Upper lobe of right lung (tissue), 1 donor: ENCODE data around the gene STX8. TPM values are rescaled to one million over a fixed set of nuclear protein-coding genes. Genes with fewer than 3 reads are reported as not detected.
"Not testable (repeated sequence)": the region's sequence is repeated elsewhere in the genome, so short reads cannot be mapped to it uniquely, and the experiment has no call there.

ENCODE experiments used
- ATAC-seq: fragments of 200-7000 bp; cut with Tn5 transposase; one replicate; pipeline ENCODE4 v1.9.1; 2020; ENCODE audit warnings: mild to moderate bottlenecking, moderate library complexity
- DNase-seq: peaks from one replicate; pipeline ENCODE4 v3.0.0-alpha.2; 2020
- H3K27ac ChIP-seq: fragments of 200-600 bp; one replicate; pipeline ENCODE4 v1.8.0; 2022
- H3K27me3 ChIP-seq: fragments of 200-600 bp; one replicate; pipeline ENCODE4 v1.8.0; 2022; ENCODE audit warnings: mild to moderate bottlenecking
- H3K36me3 ChIP-seq: fragments of 200-600 bp; one replicate; pipeline ENCODE4 v1.8.0; 2022
- H3K4me1 ChIP-seq: fragments of 200-600 bp; one replicate; pipeline ENCODE4 v1.8.0; 2022
- H3K4me3 ChIP-seq: fragments of 200-600 bp; one replicate; pipeline ENCODE4 v1.8.0; 2022; ENCODE audit warnings: mild to moderate bottlenecking
- H3K9me3 ChIP-seq: fragments of 200-600 bp; one replicate; pipeline ENCODE4 v1.8.0; 2022
- intact Hi-C: fragments of 100-400 bp; cut with DNase I; formaldehyde crosslinking; loops from one replicate; pipeline ENCODE4 v1.11.0; 2022
- total RNA-seq: library from RNA; stranded (reverse); fragmentation: NEBNext Ultra II Directional; extraction: Animal tissue kit (Norgen Biotek cat#: 25700); gene quantifications from one replicate; pipeline ENCODE4 v1.2.1, GENCODE V29; 2021
- TF ChIP-seq, protein P1 (sequence below): fragments of 200-600 bp; IDR thresholded peaks from one replicate; pipeline ENCODE4 v1.8.0; 2022; ENCODE audit warnings: antibody characterized with exemption
- donor health status: DM: no; HTN: yes; CAD: no; lungs with severe emphysema.

The STX8 gene
- total RNA-seq, 1 donor from 2014 or later, result 52.5 TPM

DNA sequence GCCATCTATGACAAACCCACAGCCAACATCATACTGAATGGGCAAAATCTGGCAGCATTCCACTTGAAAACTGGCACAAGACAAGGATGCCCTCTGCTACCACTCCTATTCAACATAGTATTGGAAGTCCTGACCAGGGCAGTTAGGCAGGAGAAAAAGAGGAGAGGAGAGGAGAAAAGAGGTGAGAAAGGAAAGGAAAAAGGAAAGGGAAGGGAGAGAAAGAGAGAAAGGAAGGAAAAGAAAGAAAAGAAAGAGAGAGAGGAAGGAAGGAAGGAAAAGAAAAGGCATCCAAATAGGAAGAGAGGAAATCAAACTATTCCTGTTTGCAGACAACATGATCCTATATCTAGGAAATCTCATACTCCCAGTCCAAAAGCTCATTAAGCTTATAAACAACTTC is 11.5 kb downstream of the STX8 start:
- intact Hi-C loops, result no loop called here
- TF ChIP-seq, protein P1, sequence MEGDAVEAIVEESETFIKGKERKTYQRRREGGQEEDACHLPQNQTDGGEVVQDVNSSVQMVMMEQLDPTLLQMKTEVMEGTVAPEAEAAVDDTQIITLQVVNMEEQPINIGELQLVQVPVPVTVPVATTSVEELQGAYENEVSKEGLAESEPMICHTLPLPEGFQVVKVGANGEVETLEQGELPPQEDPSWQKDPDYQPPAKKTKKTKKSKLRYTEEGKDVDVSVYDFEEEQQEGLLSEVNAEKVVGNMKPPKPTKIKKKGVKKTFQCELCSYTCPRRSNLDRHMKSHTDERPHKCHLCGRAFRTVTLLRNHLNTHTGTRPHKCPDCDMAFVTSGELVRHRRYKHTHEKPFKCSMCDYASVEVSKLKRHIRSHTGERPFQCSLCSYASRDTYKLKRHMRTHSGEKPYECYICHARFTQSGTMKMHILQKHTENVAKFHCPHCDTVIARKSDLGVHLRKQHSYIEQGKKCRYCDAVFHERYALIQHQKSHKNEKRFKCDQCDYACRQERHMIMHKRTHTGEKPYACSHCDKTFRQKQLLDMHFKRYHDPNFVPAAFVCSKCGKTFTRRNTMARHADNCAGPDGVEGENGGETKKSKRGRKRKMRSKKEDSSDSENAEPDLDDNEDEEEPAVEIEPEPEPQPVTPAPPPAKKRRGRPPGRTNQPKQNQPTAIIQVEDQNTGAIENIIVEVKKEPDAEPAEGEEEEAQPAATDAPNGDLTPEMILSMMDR, result no peak
- Histone ChIP-seq H3K27ac (no peak overlapping the region), H3K27me3 (no peaks in the 10 kb centered on the region), H3K9me3 (no peaks in the 10 kb centered on the region), H3K4me1 (no peaks in the 10 kb centered on the region), H3K36me3 (peaks cover 25% of the 10 kb centered on the region), H3K4me3 (no peak overlapping the region)
- no peak for ATAC-seq
- DNase-seq, result no peak

DNA sequence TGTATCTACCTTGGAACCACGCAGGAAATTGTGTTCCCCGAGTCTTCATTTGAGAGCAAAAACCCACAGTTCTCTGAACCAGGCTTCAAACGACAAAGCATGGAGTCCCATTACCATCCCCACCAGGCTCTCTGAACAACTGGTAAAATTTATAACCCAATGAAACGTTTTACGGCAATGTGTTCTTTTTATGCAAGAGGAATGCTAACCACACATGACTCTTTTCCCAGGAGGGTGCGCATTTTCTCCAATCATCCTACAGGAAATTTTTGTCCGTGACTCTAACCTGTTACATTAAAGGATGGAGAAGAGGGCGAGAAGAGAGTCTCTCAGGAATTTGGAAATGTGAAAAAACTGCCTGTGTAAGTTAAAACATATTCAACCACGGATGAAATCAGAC is 17.8 kb downstream of the STX8 start:
- no peak for ATAC-seq
- TF ChIP-seq, protein P1, result no peak
- Histone ChIP-seq H3K4me1 (no peaks in the 10 kb centered on the region), H3K36me3 (peaks cover 30% of the 10 kb centered on the region), H3K27ac (no peak overlapping the region), H3K27me3 (no peaks in the 10 kb centered on the region), H3K9me3 (no peaks in the 10 kb centered on the region), H3K4me3 (no peak overlapping the region)
- intact Hi-C loops, result no loop called here
- no peak for DNase-seq

DNA sequence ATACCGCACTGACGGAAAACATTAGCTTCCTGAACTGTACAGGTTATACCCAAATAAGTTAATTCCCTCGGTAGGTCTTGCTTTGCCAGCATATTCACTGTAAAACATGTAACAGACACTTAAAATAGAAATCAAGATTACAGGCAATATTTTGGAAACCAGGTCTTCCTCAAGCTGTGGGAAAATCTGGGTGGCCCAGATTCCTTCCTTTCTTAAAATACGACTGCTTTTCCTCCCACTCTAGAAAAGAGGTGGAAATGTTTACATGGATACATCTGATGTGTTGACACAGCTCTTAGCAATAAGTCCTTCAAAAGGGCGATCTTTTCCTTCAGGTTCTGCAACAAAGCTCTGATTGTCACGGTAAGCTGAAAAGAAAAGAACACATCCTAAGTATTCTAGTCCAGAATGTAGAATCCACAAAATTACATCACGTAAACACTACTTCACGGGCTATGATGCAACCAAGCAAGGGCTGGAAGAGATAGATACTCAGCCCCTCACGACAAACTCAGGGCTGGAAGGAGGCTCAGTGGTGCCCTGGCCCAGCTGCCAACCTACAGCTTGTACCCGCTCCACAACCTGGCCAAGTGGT is 18.4 kb downstream of the STX8 start:
- Histone ChIP-seq H3K27ac (no peak overlapping the region), H3K27me3 (no peaks in the 10 kb centered on the region), H3K9me3 (no peaks in the 10 kb centered on the region), H3K36me3 (peaks cover 30% of the 10 kb centered on the region), H3K4me3 (no peak overlapping the region), H3K4me1 (no peaks in the 10 kb centered on the region)
- intact Hi-C loops, result no loop called here
- TF ChIP-seq, protein P1, result no peak
- no peak for ATAC-seq
- no peak for DNase-seq

DNA sequence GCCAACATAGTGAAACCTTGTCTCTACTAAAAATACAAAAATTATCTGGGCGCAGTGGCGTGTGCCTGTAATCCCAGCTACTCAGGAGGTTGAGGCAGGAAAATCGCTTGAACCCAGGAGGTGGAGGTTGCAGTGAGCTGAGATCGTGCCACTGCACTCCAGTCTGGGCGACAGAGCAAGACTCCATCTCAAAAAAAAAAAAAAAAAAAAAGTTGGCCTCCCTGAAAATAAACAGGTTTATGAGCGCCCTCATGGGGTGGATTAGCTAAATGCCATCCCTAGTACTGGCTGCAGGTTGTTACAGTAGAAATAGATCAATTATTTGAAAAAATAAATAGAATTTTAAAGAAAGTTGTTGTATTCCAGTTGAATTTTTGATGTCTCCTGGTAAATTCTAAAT is 20.9 kb downstream of the STX8 start:
- H3K4me3 ChIP-seq, ATAC-seq, H3K4me1 ChIP-seq, H3K27ac ChIP-seq, H3K27me3 ChIP-seq, DNase-seq, intact Hi-C loops, H3K9me3 ChIP-seq: not testable (repeated sequence)
- peaks cover 30% of the 10 kb centered on the region for H3K36me3 ChIP-seq
- TF ChIP-seq, protein P1, result peak; percentile 40

DNA sequence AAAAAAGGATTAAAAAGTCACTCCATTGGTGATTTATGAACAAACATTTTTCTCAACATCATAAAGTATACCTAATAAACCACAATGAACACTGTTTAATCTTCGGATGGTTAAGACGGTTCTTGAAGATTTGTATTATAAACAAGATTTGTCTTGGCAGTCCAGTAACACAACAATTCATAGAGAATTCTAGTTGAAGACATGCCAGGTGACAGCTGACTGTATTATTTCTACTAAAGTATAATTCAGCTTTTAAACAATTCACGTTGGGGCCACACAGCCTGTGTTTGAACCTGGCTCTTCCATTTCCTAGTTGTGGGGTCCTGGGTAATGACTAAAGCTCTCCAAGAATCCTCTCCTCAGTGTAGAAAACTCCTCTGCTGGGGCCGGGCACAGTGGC is 22.0 kb downstream of the STX8 start:
- no peak overlapping the region for H3K27ac ChIP-seq
- H3K4me3 ChIP-seq, result no peak overlapping the region
- intact Hi-C loops, result no loop called here
- H3K9me3 ChIP-seq, result no peaks in the 10 kb centered on the region
- no peaks in the 10 kb centered on the region for H3K4me1 ChIP-seq
- ATAC-seq (no peak), DNase-seq (no peak)
- no peaks in the 10 kb centered on the region for H3K27me3 ChIP-seq
- TF ChIP-seq, protein P1, result no peak
- peaks cover 30% of the 10 kb centered on the region for H3K36me3 ChIP-seq

DNA sequence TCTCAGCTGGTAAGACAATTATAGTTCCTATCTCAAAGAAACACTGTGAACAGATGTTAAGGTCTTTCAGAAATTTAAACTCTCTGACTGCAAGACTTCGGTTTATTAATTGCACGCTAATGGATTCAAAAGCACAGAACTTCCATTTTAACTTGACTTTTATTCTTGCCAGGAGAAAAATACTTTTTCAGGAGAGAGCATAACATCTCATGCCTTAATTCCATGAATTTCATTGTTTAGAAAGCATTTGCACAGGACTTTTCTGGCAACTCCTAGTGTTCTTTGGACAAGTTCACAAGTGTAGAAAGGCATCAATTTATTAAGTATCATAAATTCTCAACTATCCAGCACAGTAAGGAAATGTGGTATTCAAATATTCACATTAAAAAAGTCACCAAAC is 22.4 kb downstream of the STX8 start:
- Histone ChIP-seq H3K4me3 (no peak overlapping the region), H3K36me3 (peaks cover 30% of the 10 kb centered on the region), H3K9me3 (no peaks in the 10 kb centered on the region), H3K4me1 (no peaks in the 10 kb centered on the region), H3K27me3 (no peaks in the 10 kb centered on the region), H3K27ac (no peak overlapping the region)
- TF ChIP-seq, protein P1, result no peak
- no peak for DNase-seq
- intact Hi-C loops, result no loop called here
- ATAC-seq, result no peak
